Measurements from ENCODE around the gene INSM2. TPM values are rescaled to one million over a fixed set of nuclear protein-coding genes. Genes with fewer than 3 reads are reported as not detected.

The INSM2 gene
- total and polyA plus RNA-seq, 2 of the 13 experiments (the other 11 are each of a cell fraction or from before 2014, with no cell fraction given), result not detected

- peak; percentile 100 for TF ChIP-seq SNAI1 (CRISPR knock-in tag; IDR thresholded peaks at IDR 0.05; ENCODE audit: borderline replicate concordance)
- peak; percentile 99 for TF ChIP-seq SNAPC5 (CRISPR knock-in tag; IDR thresholded peaks at IDR 0.05; ENCODE audit: borderline replicate concordance)
- peak; percentile 100 for TF ChIP-seq NCOA5 (CRISPR knock-in tag; IDR thresholded peaks at IDR 0.05)
- TF ChIP-seq ZNF3 (CRISPR knock-in tag; IDR thresholded peaks at IDR 0.05), result peak; percentile 100
- TF ChIP-seq GTF3A (CRISPR knock-in tag; conservative IDR thresholded peaks at IDR 0.05), result peak; percentile 99
- TF ChIP-seq ZNF83 (CRISPR knock-in tag; IDR thresholded peaks at IDR 0.05; ENCODE audit: borderline replicate concordance), result peak; percentile 100
- peak; percentile 100 for TF ChIP-seq SRY (CRISPR knock-in tag; IDR thresholded peaks at IDR 0.05)
- peak; percentile 99 for TF ChIP-seq RARA (CRISPR knock-in tag; IDR thresholded peaks at IDR 0.05)
- peak; percentile 99 for TF ChIP-seq ZNF335 (CRISPR knock-in tag; IDR thresholded peaks at IDR 0.05)
- TF ChIP-seq, protein P1, sequence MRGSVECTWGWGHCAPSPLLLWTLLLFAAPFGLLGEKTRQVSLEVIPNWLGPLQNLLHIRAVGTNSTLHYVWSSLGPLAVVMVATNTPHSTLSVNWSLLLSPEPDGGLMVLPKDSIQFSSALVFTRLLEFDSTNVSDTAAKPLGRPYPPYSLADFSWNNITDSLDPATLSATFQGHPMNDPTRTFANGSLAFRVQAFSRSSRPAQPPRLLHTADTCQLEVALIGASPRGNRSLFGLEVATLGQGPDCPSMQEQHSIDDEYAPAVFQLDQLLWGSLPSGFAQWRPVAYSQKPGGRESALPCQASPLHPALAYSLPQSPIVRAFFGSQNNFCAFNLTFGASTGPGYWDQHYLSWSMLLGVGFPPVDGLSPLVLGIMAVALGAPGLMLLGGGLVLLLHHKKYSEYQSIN (CRISPR knock-in tag; IDR thresholded peaks at IDR 0.05; ENCODE audit: borderline replicate concordance), result peak; percentile 100
- TF ChIP-seq NPAS2 (CRISPR knock-in tag; IDR thresholded peaks at IDR 0.05; ENCODE audit: borderline replicate concordance), result peak; percentile 100
- TF ChIP-seq ZNF549 (CRISPR knock-in tag; IDR thresholded peaks at IDR 0.05), result peak; percentile 100
- TF ChIP-seq ZNF790 (CRISPR knock-in tag; IDR thresholded peaks at IDR 0.05; ENCODE audit: borderline replicate concordance), result peak; percentile 100
- peak; percentile 100 for TF ChIP-seq SIX4 (CRISPR knock-in tag; IDR thresholded peaks at IDR 0.05)
- TF ChIP-seq ZNF770 (CRISPR knock-in tag; IDR thresholded peaks at IDR 0.05), result peak; percentile 95
- peak; percentile 100 for TF ChIP-seq FOXJ3 (CRISPR knock-in tag; IDR thresholded peaks at IDR 0.05; ENCODE audit: borderline replicate concordance)
- TF ChIP-seq TCF7 (IDR thresholded peaks at IDR 0.05; ENCODE audit: low read depth), result no peak
- TF ChIP-seq MLXIP (CRISPR knock-in tag; IDR thresholded peaks at IDR 0.05; ENCODE audit: borderline replicate concordance), result peak; percentile 100
- TF ChIP-seq GMEB1 (CRISPR knock-in tag; IDR thresholded peaks at IDR 0.05; ENCODE audit: borderline replicate concordance), result peak; percentile 89
- peak; percentile 100 for TF ChIP-seq ZNF430 (CRISPR knock-in tag; IDR thresholded peaks at IDR 0.05)
- TF ChIP-seq RBFOX2 (IDR thresholded peaks at IDR 0.05; ENCODE audit: low read depth, low read length), result no peak
- peak; percentile 100 for TF ChIP-seq SP140L (CRISPR knock-in tag; IDR thresholded peaks at IDR 0.05; ENCODE audit: borderline replicate concordance)
- peak; percentile 100 for TF ChIP-seq ZNF577 (CRISPR knock-in tag; IDR thresholded peaks at IDR 0.05; ENCODE audit: borderline replicate concordance, low read depth)
These were observed 1.0 kb downstream of the INSM2 start (continued) for GRCh38 chr14:35534873-35535482.

All from HepG2 (cell line).